ENCODE results near the gene PTPMT1.

GRCh38 chr11:47605921-47606320 lies 40.5 kb downstream of the PTPMT1 start:
- TF ChIP-seq POLR2A (IDR thresholded peaks at IDR 0.05; ENCODE audit: low read length), result no peak
- no peak for TF ChIP-seq GATA1 (IDR thresholded peaks at IDR 0.05; ENCODE audit: low read depth, low read length)

Data from erythroblast (primary cell).